Measurements from ENCODE around the gene SPPL3. TPM values are rescaled to one million over a fixed set of nuclear protein-coding genes. Genes with fewer than 3 reads are reported as not detected.

SPPL3 gene
- total and polyA plus RNA-seq, 10 donors, result 9.0 to 76.9 (median 44.0) TPM

GRCh38 chr12:120719072-120719471 is 185.1 kb downstream of the SPPL3 start:
- H3K9me3 ChIP-seq, result no peaks in the 10 kb centered on the region
- intact Hi-C loops (cut with DNase I; ENCODE audit: low total_unique reads), result no loop called here

DNA sequence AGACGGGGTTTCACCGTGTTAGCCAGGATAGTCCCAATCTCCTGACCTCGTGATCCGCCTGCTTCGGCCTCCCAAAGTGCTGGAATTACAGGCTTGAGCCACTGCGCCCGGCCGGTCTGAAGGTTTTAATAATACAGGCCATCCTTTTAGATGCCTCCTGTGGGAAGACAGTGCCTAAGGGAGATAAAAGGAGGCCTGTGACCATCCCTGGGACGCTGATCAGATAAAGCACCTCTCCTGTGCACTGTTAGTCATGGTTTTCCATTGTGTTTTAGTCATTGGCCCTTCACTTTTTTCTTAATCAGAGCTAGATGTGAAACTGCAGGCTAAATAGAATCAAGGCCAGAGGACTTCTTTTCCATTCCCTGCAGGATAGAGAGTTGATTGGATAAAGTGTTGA is 186.1 kb downstream of the SPPL3 start:
- H3K4me3 ChIP-seq, result no peak overlapping the region
- WGBS, 5 donors, result 90 to 99% (median 94%) methylated on average over 9 of the region's 9 CpGs
- no peak for TF ChIP-seq POLR2A (IDR thresholded peaks at IDR 0.05)
- TF ChIP-seq POLR2AphosphoS5 (IDR thresholded peaks at IDR 0.05), result no peak
- TF ChIP-seq CTCF (IDR thresholded peaks at IDR 0.05 in 8 of 11, conservative IDR thresholded peaks at IDR 0.05 in 3 of 11), result no peak
- intact Hi-C loops (cut with DNase I; ENCODE audit: low total_unique reads), result no loop called here
- DNase-seq, result no peak
- no peaks in the 10 kb centered on the region for H3K27me3 ChIP-seq (replicated peaks in 1 of 7)
- no peak overlapping the region for H3K27ac ChIP-seq
- H3K4me1 ChIP-seq, result peaks cover 0 to 45% (median 22%) of the 10 kb centered on the region in 6 donors
- no peaks in the 10 kb centered on the region for H3K9me3 ChIP-seq
- H3K36me3 ChIP-seq, result peaks cover 13 to 100% (median 81%) of the 10 kb centered on the region in 6 donors

More at GRCh38 chr12:120719072-120719471, 185.1 kb downstream of the SPPL3 start:
- peaks cover 13 to 100% (median 78%) of the 10 kb centered on the region in 6 donors for H3K36me3 ChIP-seq
- H3K27me3 ChIP-seq (replicated peaks in 1 of 7), result no peaks in the 10 kb centered on the region
- peaks cover 0 to 35% (median 12%) of the 10 kb centered on the region in 6 donors for H3K4me1 ChIP-seq
- no peak for DNase-seq
- no peak overlapping the region for H3K4me3 ChIP-seq
- WGBS, 5 donors, result 87 to 94% (median 93%) methylated on average over 2 of the region's 2 CpGs
- TF ChIP-seq POLR2A (IDR thresholded peaks at IDR 0.05) (no peak), POLR2AphosphoS5 (IDR thresholded peaks at IDR 0.05) (no peak), CTCF (IDR thresholded peaks at IDR 0.05 in 8 of 11, conservative IDR thresholded peaks at IDR 0.05 in 3 of 11) (no peak)
- no peak overlapping the region for H3K27ac ChIP-seq

DNA sequence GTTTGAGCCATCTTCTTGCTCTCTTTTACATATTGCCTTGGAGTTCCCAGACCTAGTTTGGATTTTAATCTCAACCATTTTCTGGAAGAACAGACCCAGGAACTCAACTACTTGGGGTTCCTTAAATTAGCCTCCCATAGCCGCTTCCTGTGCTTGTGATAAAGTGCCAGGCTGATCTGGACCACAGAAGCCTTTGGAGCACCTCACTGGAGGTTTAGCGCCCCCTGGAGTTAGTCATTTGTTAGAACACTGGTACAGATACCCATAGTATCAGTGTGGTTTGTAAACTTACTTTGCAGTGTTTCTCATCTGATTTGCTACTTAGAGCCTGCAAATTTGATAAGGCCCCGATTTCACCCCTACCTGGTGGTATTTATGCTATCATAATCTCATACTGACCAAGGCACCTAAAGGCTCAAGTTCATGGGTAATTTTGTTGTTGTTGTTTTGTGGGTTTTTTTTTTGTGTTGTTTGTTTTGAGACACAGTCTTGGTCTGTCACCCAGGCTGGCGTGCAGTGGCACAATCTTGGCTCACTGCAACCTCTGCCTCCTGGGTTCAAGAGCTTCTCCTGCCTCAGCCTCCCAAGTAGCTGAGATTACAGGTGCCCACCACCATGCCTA is 190.2 kb downstream of the SPPL3 start:
- TF ChIP-seq CTCF (IDR thresholded peaks at IDR 0.05 in 8 of 11, conservative IDR thresholded peaks at IDR 0.05 in 3 of 11) (peak; percentile 63 to 88 (median 86)), POLR2AphosphoS5 (IDR thresholded peaks at IDR 0.05) (no peak), POLR2A (IDR thresholded peaks at IDR 0.05) (no peak)
- H3K9me3 ChIP-seq, result no peaks in the 10 kb centered on the region
- H3K27ac ChIP-seq, result peak overlapping the region in 3 of 8 donors; percentile 5 to 42 (median 35)
- WGBS, 5 donors, result 19 to 24% (median 23%) methylated on average over 4 of the region's 4 CpGs
- peaks cover 6 to 59% (median 50%) of the 10 kb centered on the region in 6 donors for H3K36me3 ChIP-seq
- intact Hi-C loops (cut with DNase I; ENCODE audit: low total_unique reads), result loop anchor here (2.0 to 5.0 kb wide), 2 partner anchors 67 to 132 kb away; partner anchors contain the start of gene POP5
- H3K27me3 ChIP-seq (replicated peaks in 1 of 7), result no peaks in the 10 kb centered on the region
- no peak overlapping the region for H3K4me3 ChIP-seq
- peaks cover 15 to 51% (median 39%) of the 10 kb centered on the region in 6 donors for H3K4me1 ChIP-seq
- DNase-seq, result no peak

- TF ChIP-seq CTCF (IDR thresholded peaks at IDR 0.05 in 8 of 11, conservative IDR thresholded peaks at IDR 0.05 in 3 of 11) (no peak), POLR2A (IDR thresholded peaks at IDR 0.05) (no peak), POLR2AphosphoS5 (IDR thresholded peaks at IDR 0.05) (no peak)
- H3K9me3 ChIP-seq, result no peaks in the 10 kb centered on the region
- H3K27me3 ChIP-seq (replicated peaks in 1 of 7), result no peaks in the 10 kb centered on the region
- intact Hi-C loops (cut with DNase I; ENCODE audit: low total_unique reads), result loop anchor here (5.0 kb wide), 1 partner anchor 130 kb away; the partner anchor contains the start of gene POP5
- H3K4me1 ChIP-seq, result peaks cover 15 to 54% (median 39%) of the 10 kb centered on the region in 6 donors
- WGBS, 5 donors, result 83 to 89% (median 85%) methylated on average over 6 of the region's 6 CpGs
- no peak for DNase-seq
- no peak overlapping the region for H3K4me3 ChIP-seq
- H3K27ac ChIP-seq, result no peak overlapping the region
- H3K36me3 ChIP-seq, result peaks cover 6 to 45% (median 36%) of the 10 kb centered on the region in 6 donors
Measured at GRCh38 chr12:120712610-120713009, 191.5 kb downstream of the SPPL3 start.
